Left kidney (tissue), 2 donors: Measurements from ENCODE around the gene DNAH8. TPM values are rescaled to one million over a fixed set of nuclear protein-coding genes. Genes with fewer than 3 reads are reported as not detected.

Experiments
- DNase-seq: peaks from one replicate; pipeline ENCODE4 v3.0.0-alpha.2; 2013
- polyA plus RNA-seq: library from polyadenylated mRNA; unstranded; fragments of 120-200 nt; gene quantifications from one replicate; pipeline ENCODE4 v1.2.1, GENCODE V29; 2013; ENCODE audit not compliant: insufficient read length

DNAH8 gene
- polyA plus RNA-seq, 1 donor = 0.90 TPM

DNA sequence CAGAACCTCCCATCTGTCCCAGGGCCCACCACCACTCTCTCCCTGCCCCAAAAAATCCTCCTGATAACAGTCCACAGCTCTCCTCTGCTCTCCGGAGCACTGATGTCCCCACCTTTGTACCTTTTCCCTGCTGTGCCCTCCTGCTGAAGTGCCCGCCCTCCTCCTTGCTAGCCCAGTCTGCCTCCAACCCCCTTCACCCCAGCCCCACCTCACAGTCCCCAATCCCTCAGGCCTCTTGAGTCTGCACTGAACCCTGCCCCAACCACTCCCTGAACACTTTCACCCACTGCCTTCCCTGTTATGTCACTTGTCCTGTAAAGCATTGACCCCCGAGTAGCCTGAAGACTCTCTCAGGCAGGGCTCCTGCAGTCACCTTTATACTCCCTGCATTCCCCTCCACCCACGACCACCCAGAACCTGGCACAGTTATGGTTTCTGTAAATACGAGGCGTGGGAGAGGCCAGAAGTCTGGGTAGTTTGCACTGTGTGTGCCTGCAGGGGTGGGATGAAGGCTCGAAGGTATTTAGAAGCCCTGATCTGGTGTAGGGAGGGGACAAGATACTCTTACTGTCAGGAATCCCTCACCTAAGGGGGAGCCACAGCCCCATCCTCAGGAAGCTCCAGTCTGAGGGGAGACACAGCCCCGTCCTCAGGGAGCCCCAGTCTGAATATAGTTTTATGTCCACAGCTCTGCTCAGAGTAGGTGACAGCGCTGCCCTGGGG, 338.9 kb downstream of the DNAH8 start:
- no peak for DNase-seq

- DNase-seq = no peak
Observed at GRCh38 chr6:39054577-39055142, 339.5 kb downstream of the DNAH8 start.

GRCh38 chr6:39055661-39056060, 340.6 kb downstream of the DNAH8 start:
- DNase-seq = no peak

GRCh38 chr6:39056191-39056590, 341.1 kb downstream of the DNAH8 start:
- DNase-seq = no peak

- no peak for DNase-seq
Observed at GRCh38 chr6:39056681-39057080, 341.6 kb downstream of the DNAH8 start.

GRCh38 chr6:39057251-39058155, 342.4 kb downstream of the DNAH8 start:
- no peak for DNase-seq

DNA sequence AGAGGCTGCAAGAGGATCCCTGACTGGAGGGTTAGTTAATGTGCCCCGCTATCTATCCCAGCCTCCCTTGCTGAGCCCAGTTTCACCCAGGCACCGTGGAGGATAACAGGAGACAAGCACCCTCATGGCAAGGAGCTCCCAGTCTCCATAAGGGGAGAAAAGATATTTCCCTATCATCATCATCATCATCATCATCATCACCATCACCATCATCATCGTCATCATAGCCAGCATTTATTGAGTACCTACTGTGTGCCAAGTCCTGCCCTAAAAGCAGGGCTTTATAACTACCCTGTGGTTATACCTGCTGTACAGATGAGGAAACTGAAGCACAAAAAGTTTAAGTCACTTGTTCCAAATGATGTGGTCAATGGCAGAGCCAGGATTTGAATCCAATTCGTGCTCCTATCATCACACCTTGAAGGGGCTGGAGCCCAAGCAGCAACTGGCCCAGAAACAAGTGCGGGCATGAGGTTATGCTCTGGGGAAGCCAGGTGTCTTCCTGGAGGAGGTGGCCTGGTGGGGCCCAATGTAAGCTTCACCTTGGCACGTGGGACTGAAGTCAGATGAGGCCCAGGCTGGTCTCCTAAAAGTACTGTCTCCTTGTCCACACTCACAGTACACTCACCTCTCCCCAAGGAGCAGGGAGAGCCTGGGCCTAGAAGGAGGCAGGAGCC, 343.5 kb downstream of the DNAH8 start:
- DNase-seq = no peak

GRCh38 chr6:39059496-39060310, 344.6 kb downstream of the DNAH8 start:
- DNase-seq = no peak

DNA sequence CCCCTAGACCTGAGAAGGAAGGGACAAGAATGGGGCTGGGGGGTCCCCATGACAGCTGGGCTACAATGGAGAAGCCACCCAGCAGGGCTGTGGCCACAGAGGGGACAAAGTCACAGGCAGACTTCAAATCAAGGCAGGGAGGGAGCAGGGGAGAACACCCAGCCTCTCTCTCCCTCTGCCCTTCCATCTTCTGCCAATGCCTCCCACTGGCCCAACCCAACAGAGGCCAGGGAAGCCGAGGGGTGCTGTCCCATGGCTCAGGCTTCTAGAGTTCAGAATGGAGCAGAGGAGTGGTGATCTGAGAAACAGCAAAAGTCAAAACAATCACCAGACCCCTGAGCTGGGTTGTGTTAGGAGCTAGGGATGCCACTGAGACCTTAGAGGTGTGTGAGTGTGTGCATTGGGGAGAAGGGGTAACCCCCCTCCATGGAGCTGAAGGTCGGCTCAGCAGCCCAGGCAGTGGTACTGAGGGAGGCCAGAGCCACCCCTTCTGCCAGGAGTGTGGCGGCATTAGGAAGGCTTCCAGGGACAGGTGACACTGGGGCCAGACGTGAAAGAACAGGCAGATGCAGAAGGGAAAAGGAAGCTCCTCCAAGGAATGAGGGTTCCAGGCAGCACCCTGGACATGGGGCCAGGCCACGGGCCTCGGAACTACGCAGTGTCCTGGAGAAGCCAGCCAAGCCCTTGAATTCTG, 345.5 kb downstream of the DNAH8 start:
- DNase-seq = no peak

GRCh38 chr6:39061182-39061581, 346.1 kb downstream of the DNAH8 start:
- no peak for DNase-seq

GRCh38 chr6:39061588-39061987, 346.5 kb downstream of the DNAH8 start:
- no peak for DNase-seq

DNA sequence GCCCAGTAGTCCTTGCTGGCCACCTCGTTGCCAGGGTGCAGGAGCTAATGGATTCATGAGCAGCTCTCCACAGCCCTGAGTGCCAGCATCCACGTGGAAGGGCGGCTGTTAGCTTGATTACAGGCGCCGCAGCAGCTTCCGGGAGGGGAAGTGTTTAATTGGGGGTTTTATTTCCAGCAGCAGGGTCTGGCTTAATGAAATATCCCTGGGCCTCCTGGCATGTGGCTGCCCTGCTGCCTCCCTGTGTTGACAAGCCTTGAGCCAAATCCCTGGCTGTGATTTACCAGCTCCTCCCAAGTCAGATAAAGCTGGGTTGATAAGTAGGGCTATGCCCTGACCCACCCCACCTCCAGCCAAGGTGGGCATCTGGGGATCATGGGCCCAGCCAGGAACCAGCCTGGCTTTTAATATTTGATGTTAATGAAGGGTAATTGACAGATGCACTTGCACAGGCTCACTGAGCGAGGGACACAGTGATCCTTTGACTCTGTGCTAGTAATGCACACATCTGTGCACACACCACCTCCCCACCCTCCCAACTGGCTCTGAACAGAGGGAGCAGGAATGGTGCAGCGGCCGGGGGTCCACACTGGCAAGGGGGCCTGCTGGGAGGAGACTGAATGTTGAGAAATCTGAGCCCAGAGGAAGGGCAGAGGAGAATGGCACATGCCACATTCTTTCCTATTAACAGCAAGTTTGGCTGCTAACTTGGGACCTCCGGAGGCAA, 347.1 kb downstream of the DNAH8 start:
- no peak for DNase-seq

GRCh38 chr6:39063526-39063925, 348.4 kb downstream of the DNAH8 start:
- DNase-seq = no peak

GRCh38 chr6:39065561-39065960, 350.4 kb downstream of the DNAH8 start:
- DNase-seq = no peak

- DNase-seq = no peak
Observed at GRCh38 chr6:39068391-39068790, 353.3 kb downstream of the DNAH8 start.

GRCh38 chr6:39072830-39073229, 357.7 kb downstream of the DNAH8 start:
- no peak for DNase-seq

DNA sequence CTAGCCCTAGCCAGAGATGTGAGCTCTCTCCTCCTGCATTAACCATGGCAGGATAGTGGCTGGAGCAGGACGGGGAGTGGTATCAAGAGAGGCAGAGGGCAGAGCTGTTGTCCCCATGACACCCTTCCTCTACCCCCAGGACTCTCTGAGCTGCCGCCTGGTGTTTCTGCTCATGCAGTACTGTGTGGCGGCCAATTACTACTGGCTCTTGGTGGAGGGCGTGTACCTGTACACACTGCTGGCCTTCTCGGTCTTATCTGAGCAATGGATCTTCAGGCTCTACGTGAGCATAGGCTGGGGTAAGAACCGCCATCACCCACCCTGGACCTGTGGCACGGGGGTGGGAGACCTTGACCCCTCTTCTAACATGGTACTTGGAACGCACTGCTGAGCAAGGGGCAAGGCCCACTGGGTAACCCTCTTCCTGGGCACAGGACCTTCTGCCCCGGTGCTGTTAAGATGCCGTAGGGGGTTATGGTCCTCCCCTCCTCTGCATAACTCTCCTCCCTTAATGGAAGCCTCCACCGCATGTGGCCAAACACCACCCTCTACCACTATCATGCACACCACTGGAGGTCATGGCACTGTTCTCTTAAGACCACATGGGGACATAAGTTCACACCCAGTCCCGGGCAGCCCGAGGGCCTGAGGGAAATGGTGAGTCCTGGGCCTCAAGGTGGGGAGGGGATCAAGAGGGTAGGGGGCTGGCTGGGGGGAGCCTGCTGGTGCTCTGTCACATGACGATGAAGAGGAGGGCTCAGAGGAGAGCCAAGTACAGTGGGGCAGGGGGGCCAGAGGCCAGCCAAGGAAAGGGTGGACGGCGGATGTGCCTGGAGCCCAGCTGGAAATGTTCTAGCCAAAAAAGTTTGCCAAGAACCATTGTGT, 358.6 kb downstream of the DNAH8 start:
- no peak for DNase-seq

- no peak for DNase-seq
Observed at GRCh38 chr6:39074486-39074885, 359.4 kb downstream of the DNAH8 start.

DNA sequence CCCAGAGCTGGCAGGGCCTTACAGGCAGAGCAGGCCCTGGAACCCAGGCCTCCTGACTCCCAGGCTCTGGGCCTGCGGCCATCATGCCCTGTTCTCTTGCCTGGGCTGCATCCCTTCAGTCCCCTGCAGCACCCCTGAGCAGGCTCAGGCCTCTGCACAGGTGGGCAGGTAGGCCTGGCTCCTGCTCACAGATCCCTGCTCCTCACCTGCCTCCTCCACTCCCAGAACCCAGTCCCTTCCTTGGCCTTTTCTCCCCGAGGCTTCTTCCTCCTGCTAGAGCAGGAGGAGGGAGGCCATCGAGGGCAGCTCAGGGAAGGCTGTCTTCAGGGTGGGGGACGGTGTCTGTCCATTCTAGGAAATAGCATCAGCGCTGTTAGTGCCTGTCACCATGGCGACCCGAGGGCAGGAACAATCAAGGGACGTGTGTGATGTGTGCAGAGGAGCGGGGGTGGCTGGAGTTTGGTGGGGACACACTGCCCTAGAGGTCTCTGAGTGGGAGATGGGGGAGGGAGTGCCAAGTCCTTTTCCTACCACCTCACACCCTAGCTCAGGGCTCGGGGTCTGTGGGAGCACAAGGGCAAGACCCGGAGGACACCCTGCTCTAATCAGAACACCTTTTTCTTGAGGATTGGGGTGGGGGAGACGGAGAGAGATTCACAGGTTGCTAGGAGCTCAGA, 360.0 kb downstream of the DNAH8 start:
- DNase-seq = no peak
